ENCODE data around the gene PARD3B. TPM values are rescaled to one million over a fixed set of nuclear protein-coding genes. Genes with fewer than 3 reads are reported as not detected.

The PARD3B gene
- total RNA-seq, 2 experiments from 2014 or later: 0.11 to 0.88 TPM

DNA sequence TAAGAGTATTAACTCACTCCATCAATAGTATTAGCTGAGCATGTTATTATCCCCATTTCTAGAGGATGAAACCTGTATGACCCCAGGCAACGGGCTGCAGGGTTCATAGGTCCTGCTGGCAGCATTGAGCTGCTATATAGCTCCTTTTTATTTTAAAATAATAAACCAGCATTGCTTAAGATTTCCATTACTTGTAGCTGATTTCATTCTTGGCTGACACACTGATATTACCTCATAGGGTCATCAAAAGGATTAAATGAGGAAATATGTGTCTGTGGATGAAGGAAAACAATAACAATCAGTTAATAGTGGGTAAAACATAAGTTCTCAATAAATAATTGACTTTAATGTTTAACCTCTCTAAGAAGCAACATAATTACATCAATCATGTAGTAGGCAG lies 1088.7 kb downstream of the PARD3B start:
- Mint-ChIP-seq H3K4me1 (ENCODE audit: low read depth) (peaks cover 5% of the 10 kb centered on the region), H3K27ac (no peak overlapping the region), H3K27me3 (no peaks in the 10 kb centered on the region), H3K9me3 (no peaks in the 10 kb centered on the region), H3K36me3 (ENCODE audit: low read depth) (no peaks in the 10 kb centered on the region), H3K4me3 (no peak overlapping the region)
- intact Hi-C loops (cut with micrococcal nuclease): no loop called here
- TF ChIP-seq, protein P1, sequence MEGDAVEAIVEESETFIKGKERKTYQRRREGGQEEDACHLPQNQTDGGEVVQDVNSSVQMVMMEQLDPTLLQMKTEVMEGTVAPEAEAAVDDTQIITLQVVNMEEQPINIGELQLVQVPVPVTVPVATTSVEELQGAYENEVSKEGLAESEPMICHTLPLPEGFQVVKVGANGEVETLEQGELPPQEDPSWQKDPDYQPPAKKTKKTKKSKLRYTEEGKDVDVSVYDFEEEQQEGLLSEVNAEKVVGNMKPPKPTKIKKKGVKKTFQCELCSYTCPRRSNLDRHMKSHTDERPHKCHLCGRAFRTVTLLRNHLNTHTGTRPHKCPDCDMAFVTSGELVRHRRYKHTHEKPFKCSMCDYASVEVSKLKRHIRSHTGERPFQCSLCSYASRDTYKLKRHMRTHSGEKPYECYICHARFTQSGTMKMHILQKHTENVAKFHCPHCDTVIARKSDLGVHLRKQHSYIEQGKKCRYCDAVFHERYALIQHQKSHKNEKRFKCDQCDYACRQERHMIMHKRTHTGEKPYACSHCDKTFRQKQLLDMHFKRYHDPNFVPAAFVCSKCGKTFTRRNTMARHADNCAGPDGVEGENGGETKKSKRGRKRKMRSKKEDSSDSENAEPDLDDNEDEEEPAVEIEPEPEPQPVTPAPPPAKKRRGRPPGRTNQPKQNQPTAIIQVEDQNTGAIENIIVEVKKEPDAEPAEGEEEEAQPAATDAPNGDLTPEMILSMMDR (IDR thresholded peaks at IDR 0.05): no peak
- DNase-seq (no peak), ATAC-seq (no peak)
- CTCF ChIA-PET: no interaction called here
- POLR2A ChIA-PET: no interaction called here

DNA sequence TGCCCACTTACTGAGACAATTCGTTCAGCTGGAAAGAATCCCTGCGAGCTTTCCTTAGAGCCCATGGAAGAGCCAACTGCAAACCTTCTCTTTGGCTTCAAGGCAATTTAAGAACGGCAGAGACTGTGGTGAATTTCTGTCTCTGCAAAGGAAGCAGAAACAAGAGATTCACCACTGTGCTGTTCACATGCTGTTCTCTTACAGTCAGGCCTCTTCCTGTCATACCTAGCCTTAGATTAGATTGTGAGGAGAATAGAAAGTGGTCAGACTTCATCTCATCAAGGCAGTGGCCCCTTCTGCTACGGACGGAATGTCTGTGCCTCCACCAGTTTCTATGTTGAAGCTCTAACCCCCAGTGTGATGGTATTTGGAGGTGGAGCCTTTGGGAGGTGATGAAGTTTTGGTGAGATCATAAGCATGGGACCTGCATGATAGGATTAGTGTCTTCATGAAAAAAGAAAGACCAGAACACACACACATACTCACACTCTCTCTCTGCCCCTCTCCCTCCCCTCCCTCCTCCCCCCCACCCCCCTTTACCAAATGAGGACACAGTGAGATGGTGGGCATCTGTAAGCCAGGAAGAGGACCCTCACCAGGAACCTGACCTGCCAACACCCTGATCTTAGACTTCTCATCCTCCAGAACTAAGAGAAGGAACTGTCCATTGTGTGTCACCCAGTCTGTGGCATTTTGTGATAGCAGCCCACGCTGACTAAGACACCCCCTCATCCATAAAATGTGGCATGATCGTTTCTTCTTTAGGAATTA lies 1091.5 kb downstream of the PARD3B start:
- POLR2A ChIA-PET: interaction anchor here (1.5 kb wide), 1 partner anchor 24 kb away, joined by 4 read pairs; no protein-coding TSS in a partner anchor
- intact Hi-C loops (cut with micrococcal nuclease): no loop called here

DNA sequence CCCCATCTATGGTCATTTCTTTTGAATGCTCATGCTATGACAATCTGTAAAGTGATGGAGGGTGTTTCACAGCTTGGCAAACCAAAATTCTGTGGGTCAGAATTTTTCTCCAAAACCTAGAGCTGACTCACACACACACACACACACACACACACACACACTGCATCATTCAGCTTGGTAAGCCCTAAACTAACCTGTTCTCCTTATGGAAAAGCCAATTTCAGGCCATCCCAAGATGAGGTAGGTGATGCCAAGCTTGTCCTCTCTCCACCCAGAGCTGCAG lies 1092.0 kb downstream of the PARD3B start:
- ATAC-seq: no peak
- H3K36me3 Mint-ChIP-seq (ENCODE audit: low read depth): no peaks in the 10 kb centered on the region
- no peak overlapping the region for H3K4me3 Mint-ChIP-seq
- TF ChIP-seq, protein P1 (IDR thresholded peaks at IDR 0.05): no peak
- CTCF ChIA-PET: interaction anchor here (1.1 to 1.6 kb wide), 2 partner anchors 9 to 39 kb away, joined by 3 read pairs; no protein-coding TSS in a partner anchor
- peaks cover 5% of the 10 kb centered on the region for H3K4me1 Mint-ChIP-seq (ENCODE audit: low read depth)
- peaks cover 3% of the 10 kb centered on the region for H3K27me3 Mint-ChIP-seq
- POLR2A ChIA-PET: interaction anchor here (1.5 kb wide), 1 partner anchor 25 kb away, joined by 4 read pairs; no protein-coding TSS in a partner anchor
- DNase-seq: no peak
- intact Hi-C loops (cut with micrococcal nuclease): no loop called here
- H3K9me3 Mint-ChIP-seq: no peaks in the 10 kb centered on the region
- no peak overlapping the region for H3K27ac Mint-ChIP-seq

More for the DNA sequence above, 1091.5 kb downstream of the PARD3B start:
- Mint-ChIP-seq H3K4me1 (ENCODE audit: low read depth) (peaks cover 5% of the 10 kb centered on the region), H3K27me3 (no peaks in the 10 kb centered on the region), H3K36me3 (ENCODE audit: low read depth) (no peaks in the 10 kb centered on the region), H3K9me3 (no peaks in the 10 kb centered on the region), H3K4me3 (no peak overlapping the region), H3K27ac (no peak overlapping the region)
- TF ChIP-seq, protein P1 (IDR thresholded peaks at IDR 0.05): no peak
- DNase-seq (no peak), ATAC-seq (no peak)
- CTCF ChIA-PET: interaction anchor here (1.1 to 1.6 kb wide), 2 partner anchors 8 to 39 kb away, joined by 3 read pairs; no protein-coding TSS in a partner anchor

DNA sequence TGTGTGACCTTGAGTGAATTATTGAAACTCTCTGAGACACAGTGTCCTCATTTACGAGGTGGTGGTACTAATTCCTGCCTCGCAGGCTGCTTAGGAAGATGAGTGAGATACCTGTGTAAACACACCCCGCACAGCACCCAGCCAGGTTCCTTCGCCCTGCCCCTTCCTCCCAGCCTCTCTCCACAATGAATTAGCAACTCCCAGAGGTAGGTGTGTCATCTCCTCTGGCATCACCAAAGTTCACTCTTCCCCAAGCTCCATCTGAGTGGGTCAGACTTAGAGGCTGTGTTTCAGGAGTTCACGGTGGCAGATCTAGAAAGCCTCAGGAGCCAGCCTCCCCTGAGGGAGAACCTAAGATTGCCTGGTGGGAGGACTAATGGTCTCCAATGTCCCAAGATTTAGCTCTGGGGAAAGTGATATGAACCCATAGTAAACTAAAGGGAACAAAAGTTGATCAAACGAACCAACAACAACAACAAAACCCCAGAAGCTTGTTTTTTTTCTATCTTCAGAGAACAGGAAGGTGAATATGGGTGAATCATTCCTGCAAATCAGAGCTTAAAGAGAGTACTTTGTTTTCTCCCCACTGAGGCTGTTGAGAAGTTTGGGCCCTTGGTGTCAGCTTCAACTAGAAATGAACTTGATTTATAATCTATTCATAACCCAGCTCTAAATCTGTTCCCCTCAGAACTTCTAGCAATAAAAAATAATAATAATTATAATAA lies 1092.7 kb downstream of the PARD3B start:
- H3K27me3 Mint-ChIP-seq: peaks cover 3% of the 10 kb centered on the region
- TF ChIP-seq, protein P1 (IDR thresholded peaks at IDR 0.05): no peak
- H3K4me1 Mint-ChIP-seq (ENCODE audit: low read depth): peaks cover 5% of the 10 kb centered on the region
- POLR2A ChIA-PET: interaction anchor here (1.5 kb wide), 1 partner anchor 26 kb away, joined by 4 read pairs; no protein-coding TSS in a partner anchor
- intact Hi-C loops (cut with micrococcal nuclease): no loop called here
- H3K36me3 Mint-ChIP-seq (ENCODE audit: low read depth): no peaks in the 10 kb centered on the region
- H3K4me3 Mint-ChIP-seq: no peak overlapping the region
- CTCF ChIA-PET: interaction anchor here (0.8 to 1.6 kb wide), 3 partner anchors 10 to 41 kb away, joined by 3 to 5 read pairs (median 3); no protein-coding TSS in a partner anchor
- no peaks in the 10 kb centered on the region for H3K9me3 Mint-ChIP-seq
- ATAC-seq (no peak), DNase-seq (no peak)
- H3K27ac Mint-ChIP-seq: no peak overlapping the region

DNA sequence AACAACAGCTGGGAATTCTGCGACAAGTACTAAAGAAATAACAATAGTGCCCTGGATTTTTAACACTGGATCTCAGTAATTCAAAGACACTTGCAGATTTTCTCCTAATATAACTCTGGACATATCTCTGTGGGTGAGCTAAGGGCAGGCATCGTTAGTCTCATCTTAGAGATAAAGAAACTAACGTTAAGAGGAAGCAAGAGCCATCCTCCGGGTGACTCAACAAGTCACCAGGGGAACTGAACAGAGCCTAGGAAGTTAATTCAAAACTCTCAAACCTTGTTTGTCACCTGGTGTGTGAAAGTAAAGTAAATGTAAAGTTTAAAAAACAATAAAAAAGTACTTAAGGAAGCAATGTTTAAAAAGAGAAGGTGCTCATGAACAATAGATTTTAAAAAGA lies 1095.4 kb downstream of the PARD3B start:
- peaks cover 5% of the 10 kb centered on the region for H3K4me1 Mint-ChIP-seq (ENCODE audit: low read depth)
- intact Hi-C loops (cut with micrococcal nuclease): no loop called here
- ATAC-seq: no peak
- no peaks in the 10 kb centered on the region for H3K36me3 Mint-ChIP-seq (ENCODE audit: low read depth)
- DNase-seq: no peak
- CTCF ChIA-PET: interaction anchor here (1.4 kb wide), 1 partner anchor 34 kb away, joined by 3 read pairs; no protein-coding TSS in a partner anchor
- POLR2A ChIA-PET: no interaction called here
- no peaks in the 10 kb centered on the region for H3K9me3 Mint-ChIP-seq
- peaks cover 5% of the 10 kb centered on the region for H3K27me3 Mint-ChIP-seq
- no peak overlapping the region for H3K27ac Mint-ChIP-seq
- TF ChIP-seq, protein P1 (IDR thresholded peaks at IDR 0.05): no peak
- H3K4me3 Mint-ChIP-seq: no peak overlapping the region
